Measurements from ENCODE around the gene NDUFS7. TPM values are rescaled to one million over a fixed set of nuclear protein-coding genes. Genes with fewer than 3 reads are reported as not detected.

NDUFS7 gene
- total RNA-seq, 1 experiment from 2014 or later, result 83.9 TPM

GRCh38 chr19:1434040-1434366 is 50.3 kb downstream of the NDUFS7 start:
- H2BK15ac ChIP-seq (ENCODE audit: low read depth, low read length), result no peak overlapping the region
- no peak overlapping the region for H3K18ac ChIP-seq (ENCODE audit: insufficient read length, low read depth, low read length)
- no peak overlapping the region for H3T11ph ChIP-seq (ENCODE audit: low read length)
- Mint-ChIP-seq H3K9me3 (no peaks in the 10 kb centered on the region), H3K36me3 (ENCODE audit: insufficient read depth in 1 of 3, low read depth in 3 of 3) (peaks cover 17 to 54% (median 39%) of the 10 kb centered on the region in 3 experiments; a peak in 6 of 7 replicates), H3K27me3 (ENCODE audit: low read depth) (no peaks in the 10 kb centered on the region; the same call in 1 of the 2 replicates), H3K4me3 (no peak overlapping the region), H3K4me1 (peaks cover 0 to under 1% of the 10 kb centered on the region in 2 experiments; a peak in 2 of 4 replicates), H3K27ac (no peak overlapping the region)
- no peak overlapping the region for H3K23ac ChIP-seq (ENCODE audit: insufficient read length, low read depth, low read length)
- H4K20me1 ChIP-seq (ENCODE audit: control insufficient read depth, insufficient read depth, insufficient read length), result no peaks in the 10 kb centered on the region
- no peak overlapping the region for H3K56ac ChIP-seq (ENCODE audit: insufficient read length, low read depth, low read length)
- H2BK120ac ChIP-seq (ENCODE audit: low read depth, low read length, poor library complexity, severe bottlenecking), result no peak overlapping the region
- H2BK12ac ChIP-seq (ENCODE audit: insufficient read length, low read depth, low read length), result no peak overlapping the region
- WGBS (ENCODE audit: extremely low coverage, insufficient read length, low lambda C conversion rate), result no CpG with 5 or more reads among the region's 17 CpGs
- H4K5ac ChIP-seq (ENCODE audit: insufficient read length, low read depth, low read length), result no peak overlapping the region
- H3K9me3 ChIP-seq (ENCODE audit: control insufficient read depth, low read depth, low read length), result no peaks in the 10 kb centered on the region
- no peak overlapping the region for H4K91ac ChIP-seq (ENCODE audit: insufficient read length, low read depth, low read length)
- peaks cover 5% of the 10 kb centered on the region; the same call in 1 of the 2 replicates for H3K79me2 ChIP-seq (ENCODE audit: insufficient read depth, low read length)
- H4K8ac ChIP-seq (replicated peaks; ENCODE audit: insufficient read length, low read depth, low read length), result no peak overlapping the region
- no peaks in the 10 kb centered on the region for H3K4me1 ChIP-seq (ENCODE audit: insufficient read depth, low read length)
- no peaks in the 10 kb centered on the region for H3K79me1 ChIP-seq (ENCODE audit: insufficient read depth, low read depth, low read length, poor library complexity, severe bottlenecking)
- H3K9ac ChIP-seq (ENCODE audit: extremely low read depth, insufficient read length, low read length), result no peak overlapping the region
- H3K14ac ChIP-seq (ENCODE audit: insufficient read depth, low read length), result no peak overlapping the region
- TF ChIP-seq CTCF (conservative IDR thresholded peaks at IDR 0.05), result no peak
- H2AK5ac ChIP-seq (ENCODE audit: insufficient read length, low read length), result no peak overlapping the region
- H3K27ac ChIP-seq (ENCODE audit: insufficient read length, low read depth, low read length), result no peak overlapping the region
- no peak for DNase-seq
- H2AFZ ChIP-seq (ENCODE audit: low read length), result no peak overlapping the region
- H3K4ac ChIP-seq (ENCODE audit: low read depth, low read length), result no peak overlapping the region
- H3K4me2 ChIP-seq (ENCODE audit: insufficient read depth, insufficient read length, low read length), result no peak overlapping the region
- no peaks in the 10 kb centered on the region for H3K27me3 ChIP-seq (ENCODE audit: insufficient read depth, low read length)
- no peak overlapping the region for H2BK20ac ChIP-seq (ENCODE audit: low read depth, low read length, poor library complexity, severe bottlenecking)
- H2BK5ac ChIP-seq (ENCODE audit: insufficient read length, low read length), result no peak overlapping the region
- peaks cover 1% of the 10 kb centered on the region for H3K23me2 ChIP-seq (ENCODE audit: insufficient read length, low read depth, low read length, poor library complexity, severe bottlenecking)
